Esophagus squamous epithelium (tissue), 5 donors: ENCODE data around the gene PIGU. TPM values are rescaled to one million over a fixed set of nuclear protein-coding genes. Genes with fewer than 3 reads are reported as not detected.

ENCODE experiments used
- DNase-seq: peaks from one replicate; lab custom pipeline; 2025; lab: John Stamatoyannopoulos, UW
- H3K27ac ChIP-seq, 4 donors: fragments of 200-600 bp; sonication (generic); one replicate each; pipeline ENCODE4 v1.5.1; 2016 to 2019; ENCODE audit warnings: mild to moderate bottlenecking in 1 of 4
- H3K27me3 ChIP-seq, 4 donors: fragments of 200-600 bp; sonication (generic); 1 replicate in 3 of 4; 2 replicates in 1 of 4; pipeline versions ENCODE4 v1.5.1 to v1.6.0; 2017 to 2021; ENCODE audit warnings: antibody characterized with exemption in 1 of 4
- H3K36me3 ChIP-seq, 3 donors: fragments of 200-600 bp; sonication (generic); one replicate each; pipeline ENCODE4 v1.5.1; 2016 to 2019
- H3K4me1 ChIP-seq, 3 donors: fragments of 200-600 bp; sonication (generic); one replicate each; pipeline ENCODE4 v1.5.1; 2017 to 2019
- H3K4me3 ChIP-seq, 4 donors: fragments of 200-600 bp; sonication (generic); 1 replicate in 3 of 4; 2 replicates in 1 of 4; pipeline ENCODE4 v1.5.1; 2016 to 2019; ENCODE audit warnings: mild to moderate bottlenecking in 2 of 4, moderate library complexity in 1 of 4
- H3K9me3 ChIP-seq, 3 donors: fragments of 200-600 bp; sonication (generic); one replicate each; pipeline ENCODE4 v1.5.1; 2016 to 2019
- POLR2A ChIP-seq, 4 donors: fragments of 450-650 bp; IDR thresholded peaks; one replicate each; pipeline ENCODE4 v1.6.1; 2017; ENCODE audit warnings: antibody characterized with exemption in 4 of 4, mild to moderate bottlenecking in 4 of 4, moderate library complexity in 3 of 4
- WGBS, 2 donors: methylation state at CpG; one replicate each; pipeline ENCODE4 v1.1.5; 2018; 5-methylcytosine and 5-hydroxymethylcytosine counted together
- intact Hi-C: fragments of 100-400 bp; cut with DNase I; formaldehyde crosslinking; loops from one replicate; pipeline ENCODE4 v1.15.0; 2022
- total RNA-seq, 4 donors: library from RNA; depleted of rRNA; stranded (reverse); fragments of >200 nt; gene quantifications; one replicate each; pipeline ENCODE4 v1.1.0, GENCODE V29; 2016
- TF ChIP-seq, protein P1 (sequence below), 6 experiments: fragments of 450-650 bp in 4 of 6; fragments of 200-600 bp in 2 of 6; sonication (generic) in 2 of 6; IDR thresholded peaks; one replicate each; pipeline ENCODE4 v1.5.1; 2016 to 2019; ENCODE audit warnings: antibody characterized with exemption in 6 of 6, mild to moderate bottlenecking in 4 of 6, moderate library complexity in 4 of 6
- donor health status: DM: yes; HTN: yes; CAD: no.

Gene PIGU
- total RNA-seq, 4 donors from 2014 or later, result 14.8 to 27.1 (median 17.6) TPM

DNA sequence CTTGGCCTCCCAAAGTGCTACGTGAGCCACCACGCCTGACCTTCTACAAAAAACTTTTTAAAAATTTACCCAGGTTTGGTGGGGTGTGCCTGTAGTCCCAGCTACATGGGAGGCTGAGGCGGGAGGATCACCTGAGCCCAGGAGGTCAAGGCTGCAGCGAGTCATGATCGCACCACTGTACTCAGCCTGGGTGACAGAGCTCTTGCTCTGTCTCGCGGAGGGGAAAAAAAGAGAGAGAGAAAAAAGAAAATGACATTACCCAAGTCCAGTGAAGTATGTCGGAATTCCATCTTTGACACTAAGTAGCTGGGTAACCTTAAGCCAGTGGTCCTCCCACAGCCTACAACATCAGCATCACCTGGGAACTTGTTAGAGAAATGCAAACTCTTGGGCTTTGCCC lies 137.1 kb downstream of the PIGU start:
- intact Hi-C loops, result no loop called here
- DNase-seq, result no peak
- Histone ChIP-seq H3K4me1 (peaks cover 0 to 7% (median 7%) of the 10 kb centered on the region in 3 donors), H3K27ac (no peak overlapping the region), H3K9me3 (no peaks in the 10 kb centered on the region), H3K36me3 (peaks cover 17 to 80% (median 38%) of the 10 kb centered on the region in 3 donors), H3K4me3 (no peak overlapping the region), H3K27me3 (no peaks in the 10 kb centered on the region)
- WGBS, 2 donors, result 90 to 94% methylated on average over 6 to 8 of the region's 8 CpGs
- TF ChIP-seq POLR2A (IDR thresholded peaks at IDR 0.05), result no peak
- TF ChIP-seq, protein P1, sequence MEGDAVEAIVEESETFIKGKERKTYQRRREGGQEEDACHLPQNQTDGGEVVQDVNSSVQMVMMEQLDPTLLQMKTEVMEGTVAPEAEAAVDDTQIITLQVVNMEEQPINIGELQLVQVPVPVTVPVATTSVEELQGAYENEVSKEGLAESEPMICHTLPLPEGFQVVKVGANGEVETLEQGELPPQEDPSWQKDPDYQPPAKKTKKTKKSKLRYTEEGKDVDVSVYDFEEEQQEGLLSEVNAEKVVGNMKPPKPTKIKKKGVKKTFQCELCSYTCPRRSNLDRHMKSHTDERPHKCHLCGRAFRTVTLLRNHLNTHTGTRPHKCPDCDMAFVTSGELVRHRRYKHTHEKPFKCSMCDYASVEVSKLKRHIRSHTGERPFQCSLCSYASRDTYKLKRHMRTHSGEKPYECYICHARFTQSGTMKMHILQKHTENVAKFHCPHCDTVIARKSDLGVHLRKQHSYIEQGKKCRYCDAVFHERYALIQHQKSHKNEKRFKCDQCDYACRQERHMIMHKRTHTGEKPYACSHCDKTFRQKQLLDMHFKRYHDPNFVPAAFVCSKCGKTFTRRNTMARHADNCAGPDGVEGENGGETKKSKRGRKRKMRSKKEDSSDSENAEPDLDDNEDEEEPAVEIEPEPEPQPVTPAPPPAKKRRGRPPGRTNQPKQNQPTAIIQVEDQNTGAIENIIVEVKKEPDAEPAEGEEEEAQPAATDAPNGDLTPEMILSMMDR (IDR thresholded peaks at IDR 0.05), result no peak

DNA sequence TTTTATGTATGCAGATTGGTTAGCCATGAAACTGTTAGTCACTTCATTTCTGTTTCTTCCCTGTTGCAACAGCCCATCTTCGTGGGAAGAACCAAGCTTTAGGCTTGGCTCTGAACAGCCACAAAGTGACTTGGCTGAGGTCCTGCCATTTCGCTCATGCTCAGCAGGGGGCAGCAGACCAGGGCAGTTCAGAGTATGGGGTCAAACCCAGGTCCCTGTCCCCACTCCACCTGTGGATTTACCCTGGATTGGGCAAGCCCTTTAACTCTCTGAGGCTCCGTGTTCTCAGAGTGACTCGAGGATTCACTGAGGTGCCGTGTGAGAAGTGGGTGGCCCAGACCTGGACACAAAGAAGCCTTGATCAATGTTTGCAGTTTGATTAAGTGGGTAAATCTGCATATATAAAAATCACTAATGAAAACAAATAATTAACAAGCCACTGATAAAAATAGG lies 138.2 kb downstream of the PIGU start:
- intact Hi-C loops, result no loop called here
- 29 to 58% methylated on average over 4 of the region's 5 CpGs for WGBS, 2 donors
- Histone ChIP-seq H3K9me3 (no peaks in the 10 kb centered on the region), H3K27ac (peak overlapping the region in 1 of 4 donors; percentile 13), H3K4me3 (no peak overlapping the region), H3K4me1 (no peaks in the 10 kb centered on the region), H3K36me3 (peaks cover 28 to 91% (median 43%) of the 10 kb centered on the region in 3 donors), H3K27me3 (no peaks in the 10 kb centered on the region)
- no peak for DNase-seq
- no peak for TF ChIP-seq POLR2A (IDR thresholded peaks at IDR 0.05)
- TF ChIP-seq, protein P1 (IDR thresholded peaks at IDR 0.05), result peak; percentile 49 to 77 (median 70)

DNA sequence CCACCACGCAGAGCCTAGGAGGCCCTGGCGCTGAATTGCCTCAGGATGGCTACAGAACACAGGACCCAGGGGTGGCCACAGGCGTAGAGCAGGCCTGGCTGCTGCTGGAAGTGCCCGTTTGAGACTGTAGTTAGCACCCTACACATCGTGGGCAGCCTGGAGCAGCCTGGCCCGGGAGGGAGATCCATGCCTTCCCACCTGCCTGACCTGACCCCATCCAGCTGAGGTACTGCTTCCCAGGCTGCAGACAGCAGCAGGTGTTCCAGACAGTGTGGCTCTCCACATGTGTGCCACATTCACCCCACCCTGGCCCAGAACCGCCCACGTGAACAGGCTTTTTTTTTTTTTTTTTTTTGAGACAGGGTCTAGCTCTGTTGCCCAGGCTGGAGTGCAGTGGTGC lies 139.2 kb downstream of the PIGU start:
- 74 to 80% methylated on average over 2 to 8 of the region's 8 CpGs for WGBS, 2 donors

DNA sequence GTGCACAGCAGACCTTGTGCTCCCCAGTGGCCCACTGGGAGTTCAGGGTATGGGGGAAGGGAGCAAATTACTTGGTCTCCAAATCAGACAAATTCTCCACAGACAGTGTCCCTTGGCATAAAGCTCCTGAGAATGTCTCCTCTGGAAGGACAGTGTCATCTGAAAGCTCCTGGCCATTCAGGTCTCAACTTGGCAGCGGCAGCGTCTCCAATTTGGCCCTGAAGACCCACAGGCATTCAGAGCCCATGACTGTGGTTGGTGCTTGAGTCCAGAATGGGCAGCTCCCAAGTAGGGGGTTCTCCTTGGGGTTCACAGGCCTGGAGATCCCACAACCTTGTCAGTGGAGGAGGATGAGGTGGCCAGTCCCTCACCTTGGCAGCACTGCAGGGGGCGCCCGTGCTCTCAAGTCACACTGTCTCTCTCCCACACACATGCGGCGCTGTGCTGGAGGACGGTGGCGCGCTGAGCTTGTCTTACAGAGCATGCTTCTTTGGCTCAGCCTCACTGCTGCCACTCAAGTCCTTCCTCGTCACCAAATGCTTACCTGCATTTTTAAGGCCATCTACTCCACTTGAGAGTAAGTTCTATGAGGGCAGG lies 140.0 kb downstream of the PIGU start:
- DNase-seq, result no peak
- Histone ChIP-seq H3K36me3 (peaks cover 38 to 98% (median 48%) of the 10 kb centered on the region in 3 donors), H3K9me3 (no peaks in the 10 kb centered on the region), H3K4me3 (no peak overlapping the region), H3K27ac (no peak overlapping the region), H3K4me1 (peaks cover 0 to 5% (median 0%) of the 10 kb centered on the region in 3 donors), H3K27me3 (no peaks in the 10 kb centered on the region)
- WGBS, 2 donors, result 76 to 82% methylated on average over 7 to 10 of the region's 10 CpGs
- TF ChIP-seq POLR2A (IDR thresholded peaks at IDR 0.05), result no peak
- TF ChIP-seq, protein P1 (IDR thresholded peaks at IDR 0.05), result peak in 3 of 6 experiments; percentile 14 to 38 (median 26)
- intact Hi-C loops, result no loop called here

More for the DNA sequence above, 139.2 kb downstream of the PIGU start:
- TF ChIP-seq POLR2A (IDR thresholded peaks at IDR 0.05), result no peak
- TF ChIP-seq, protein P1 (IDR thresholded peaks at IDR 0.05), result no peak
- peaks cover 32 to 98% (median 49%) of the 10 kb centered on the region in 3 donors for H3K36me3 ChIP-seq
- H3K9me3 ChIP-seq, result no peaks in the 10 kb centered on the region
- intact Hi-C loops, result no loop called here
- peaks cover 0 to 5% (median 0%) of the 10 kb centered on the region in 3 donors for H3K4me1 ChIP-seq
- H3K4me3 ChIP-seq, result no peak overlapping the region
- H3K27ac ChIP-seq, result no peak overlapping the region
- no peaks in the 10 kb centered on the region for H3K27me3 ChIP-seq
- DNase-seq, result no peak

DNA sequence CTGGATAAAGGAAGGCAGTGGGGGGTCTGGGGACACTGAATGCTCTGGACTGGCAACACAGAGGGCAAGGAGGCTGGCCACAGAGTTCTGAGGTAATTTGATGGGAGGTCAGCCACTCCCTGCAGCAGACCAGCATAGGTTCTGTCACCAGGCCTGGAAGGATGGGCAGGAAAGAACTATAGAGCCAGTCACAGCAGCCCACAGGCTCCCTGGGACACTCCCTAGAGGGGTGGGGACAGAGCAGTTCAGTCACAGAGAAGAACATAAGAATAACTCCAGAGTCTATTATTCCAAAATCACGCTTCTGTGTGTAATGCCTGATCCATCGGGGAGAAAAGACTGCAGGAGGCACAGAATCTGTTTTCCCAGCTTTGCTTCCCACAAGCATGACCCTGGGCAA lies 141.0 kb downstream of the PIGU start:
- no peaks in the 10 kb centered on the region for H3K27me3 ChIP-seq
- 90 to 92% methylated on average over 2 of the region's 2 CpGs for WGBS, 2 donors

More for the DNA sequence above, 141.0 kb downstream of the PIGU start:
- Histone ChIP-seq H3K4me3 (no peak overlapping the region), H3K27ac (no peak overlapping the region), H3K9me3 (no peaks in the 10 kb centered on the region), H3K36me3 (peaks cover 38 to 98% (median 40%) of the 10 kb centered on the region in 3 donors), H3K4me1 (peaks cover 0 to 5% (median 0%) of the 10 kb centered on the region in 3 donors)
- intact Hi-C loops, result no loop called here
- no peak for TF ChIP-seq POLR2A (IDR thresholded peaks at IDR 0.05)
- TF ChIP-seq, protein P1 (IDR thresholded peaks at IDR 0.05), result no peak
- DNase-seq, result no peak
